ENCODE results near the gene MDH2. TPM values are rescaled to one million over a fixed set of nuclear protein-coding genes. Genes with fewer than 3 reads are reported as not detected.

The MDH2 gene
- total and polyA plus RNA-seq, 2 of the 8 experiments (the other 6 are each of a cell fraction or from before 2014, with no cell fraction given) = 203 to 254 TPM

DNA sequence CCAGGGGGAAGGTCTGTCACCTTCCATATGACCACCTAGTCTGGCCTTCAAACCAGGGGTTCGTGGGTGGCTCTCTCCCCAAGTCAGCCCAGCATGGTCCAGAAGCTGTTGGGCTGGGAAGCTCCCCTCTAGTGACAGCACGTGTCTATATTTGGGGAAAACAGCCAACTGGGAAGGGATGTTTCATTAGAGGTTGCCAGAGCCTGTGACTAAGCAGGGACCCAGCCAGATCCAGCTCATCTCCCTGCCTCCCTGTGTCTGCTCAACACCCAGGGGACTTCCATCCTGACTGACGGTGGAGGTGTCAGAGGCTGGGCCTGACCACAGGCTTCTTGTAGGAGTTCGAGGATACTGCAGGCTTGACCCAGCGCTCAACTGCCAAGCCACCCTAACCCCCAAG is 10.6 kb upstream of the MDH2 start (continued):
- TF ChIP-seq KDM4A (IDR thresholded peaks at IDR 0.05; ENCODE audit: low read depth, low read length, severe bottlenecking) = no peak
- TF ChIP-seq SRF (IDR thresholded peaks at IDR 0.05; ENCODE audit: low read depth, low read length) = no peak
